Spinal cord (tissue), 10 donors: ENCODE results near the gene S1PR4. TPM values are rescaled to one million over a fixed set of nuclear protein-coding genes. Genes with fewer than 3 reads are reported as not detected.

Source experiments
- DNase-seq, 6 donors: peaks; one replicate each; pipeline versions ENCODE4 v3.0.0 to v3.0.0-alpha.2; 2013 to 2015; ENCODE audit warnings: low spot score in 6 of 6, low read depth in 4 of 6
- H3K27ac ChIP-seq: one replicate; pipeline ENCODE4 v1.5.1; 2013; ENCODE audit warnings: low read depth, low read length, control low read depth
- H3K27me3 ChIP-seq: one replicate; pipeline ENCODE4 v1.6.1; 2013; ENCODE audit warnings: low read length; ENCODE audit not compliant: control insufficient read depth, insufficient read depth
- H3K36me3 ChIP-seq: one replicate; pipeline ENCODE4 v1.6.1; 2013; ENCODE audit warnings: low read length; ENCODE audit not compliant: control insufficient read depth, insufficient read depth
- H3K4me1 ChIP-seq: one replicate; pipeline ENCODE4 v1.6.1; 2013; ENCODE audit warnings: low read length; ENCODE audit not compliant: control insufficient read depth, insufficient read depth
- H3K4me3 ChIP-seq: one replicate; pipeline ENCODE4 v1.5.1; 2013; ENCODE audit warnings: low read depth, low read length, control low read depth
- H3K9me3 ChIP-seq: one replicate; pipeline ENCODE4 v1.6.1; 2013; ENCODE audit warnings: low read length; ENCODE audit not compliant: control insufficient read depth, insufficient read depth
- WGBS: methylation state at CpG from one replicate; pipeline ENCODE4 v1.1.5; 2013; ENCODE audit warnings: missing lambda C conversion rate; ENCODE audit not compliant: insufficient coverage; 5-methylcytosine and 5-hydroxymethylcytosine counted together
- polyA plus RNA-seq, 2 donors: library from polyadenylated mRNA; unstranded; fragments of 120-200 nt; gene quantifications; one replicate each; pipeline ENCODE4 v1.2.1, GENCODE V29; 2013; ENCODE audit not compliant: insufficient read length in 2 of 2
- total RNA-seq, 2 donors: library from RNA; depleted of rRNA in 1 of 2; stranded (reverse); fragments of 120-200 nt in 1 of 2; fragments of >200 nt in 1 of 2; gene quantifications; one replicate each; pipeline versions ENCODE4 v1.2.3 to v1.2.4, GENCODE V29; 2013 to 2014
- donor health status: healthy.

S1PR4 gene
- total and polyA plus RNA-seq, 4 donors: 0.32 to 2.6 (median 1.3) TPM

- 97% methylated on average over 38 of the region's 43 CpGs for WGBS
- Histone ChIP-seq H3K27me3 (no peaks in the 10 kb centered on the region), H3K4me1 (no peaks in the 10 kb centered on the region), H3K9me3 (no peaks in the 10 kb centered on the region), H3K36me3 (peaks cover 98% of the 10 kb centered on the region), H3K4me3 (no peak overlapping the region), H3K27ac (no peak overlapping the region)
- no peak for DNase-seq
These were observed 25.5 kb downstream of the S1PR4 start for GRCh38 chr19:3203805-3204645.

GRCh38 chr19:3204646-3205275 is 26.2 kb downstream of the S1PR4 start:
- H3K4me3 ChIP-seq: no peak overlapping the region
- no peak overlapping the region for H3K27ac ChIP-seq
- H3K9me3 ChIP-seq: no peaks in the 10 kb centered on the region
- WGBS: 95% methylated on average over 35 of the region's 35 CpGs
- no peaks in the 10 kb centered on the region for H3K4me1 ChIP-seq
- H3K36me3 ChIP-seq: peaks cover 99% of the 10 kb centered on the region
- DNase-seq: no peak
- no peaks in the 10 kb centered on the region for H3K27me3 ChIP-seq

- Histone ChIP-seq H3K4me1 (no peaks in the 10 kb centered on the region), H3K36me3 (peaks cover 89% of the 10 kb centered on the region), H3K27ac (no peak overlapping the region), H3K9me3 (no peaks in the 10 kb centered on the region), H3K27me3 (no peaks in the 10 kb centered on the region), H3K4me3 (no peak overlapping the region)
- 94% methylated on average over 17 of the region's 28 CpGs for WGBS
- no peak for DNase-seq
These were observed 27.8 kb downstream of the S1PR4 start for GRCh38 chr19:3206216-3206953.

- H3K36me3 ChIP-seq: peaks cover 78% of the 10 kb centered on the region
- DNase-seq: no peak
- H3K4me3 ChIP-seq: no peak overlapping the region
- 84% methylated on average over 35 of the region's 43 CpGs for WGBS
- no peaks in the 10 kb centered on the region for H3K9me3 ChIP-seq
- H3K4me1 ChIP-seq: no peaks in the 10 kb centered on the region
- no peak overlapping the region for H3K27ac ChIP-seq
- no peaks in the 10 kb centered on the region for H3K27me3 ChIP-seq
These were observed 29.1 kb downstream of the S1PR4 start for GRCh38 chr19:3207461-3208242.

- Histone ChIP-seq H3K4me3 (no peak overlapping the region), H3K27me3 (no peaks in the 10 kb centered on the region), H3K9me3 (no peaks in the 10 kb centered on the region), H3K36me3 (peaks cover 70% of the 10 kb centered on the region), H3K4me1 (no peaks in the 10 kb centered on the region), H3K27ac (no peak overlapping the region)
- DNase-seq: no peak
- 90% methylated on average over 19 of the region's 33 CpGs for WGBS
These were observed 30.0 kb downstream of the S1PR4 start for GRCh38 chr19:3208317-3209207.

GRCh38 chr19:3210347-3211017 is 31.9 kb downstream of the S1PR4 start:
- peaks cover 58% of the 10 kb centered on the region for H3K36me3 ChIP-seq
- H3K27me3 ChIP-seq: no peaks in the 10 kb centered on the region
- no peak overlapping the region for H3K27ac ChIP-seq
- no peaks in the 10 kb centered on the region for H3K4me1 ChIP-seq
- WGBS: 57% methylated on average over 18 of the region's 20 CpGs
- DNase-seq: peak in 2 of 6 donors; percentile 20 to 22
- H3K9me3 ChIP-seq: no peaks in the 10 kb centered on the region
- no peak overlapping the region for H3K4me3 ChIP-seq

- WGBS: 67% methylated on average over 11 of the region's 12 CpGs
- Histone ChIP-seq H3K27me3 (no peaks in the 10 kb centered on the region), H3K9me3 (no peaks in the 10 kb centered on the region), H3K36me3 (peaks cover 52% of the 10 kb centered on the region), H3K27ac (no peak overlapping the region), H3K4me3 (no peak overlapping the region), H3K4me1 (no peaks in the 10 kb centered on the region)
- DNase-seq: no peak
These were observed 32.6 kb downstream of the S1PR4 start for GRCh38 chr19:3211191-3211590.

GRCh38 chr19:3213159-3213558 is 34.6 kb downstream of the S1PR4 start:
- peaks cover 32% of the 10 kb centered on the region for H3K36me3 ChIP-seq
- 89% methylated on average over 7 of the region's 7 CpGs for WGBS

More at GRCh38 chr19:3213159-3213558, 34.6 kb downstream of the S1PR4 start:
- DNase-seq: no peak
- no peaks in the 10 kb centered on the region for H3K9me3 ChIP-seq
- no peak overlapping the region for H3K4me3 ChIP-seq
- H3K27ac ChIP-seq: no peak overlapping the region
- H3K4me1 ChIP-seq: no peaks in the 10 kb centered on the region
- no peaks in the 10 kb centered on the region for H3K27me3 ChIP-seq
